K562 (cell line): ENCODE data around the gene GAL.

Experiments used
- CEBPB ChIP-seq: fragments of 450-650 bp; IDR thresholded peaks from 2 replicates; pipeline ENCODE4 v1.6.1; 2016; ENCODE audit warnings: missing genetic modification characterization, missing compliant biosample characterization
- EZH2 ChIP-seq: IDR thresholded peaks from 2 replicates; pipeline ENCODE4 v1.6.1; 2012; ENCODE audit warnings: low read depth, mild to moderate bottlenecking, inconsistent platforms, low read length, borderline replicate concordance
- FOXM1 ChIP-seq, 2 experiments: fragments of 450-650 bp in 1 of 2; sonication (generic) in 1 of 2; formaldehyde crosslinking in 1 of 2; IDR thresholded peaks; 2 replicates each; pipeline versions ENCODE4 v1.6.1 to v1.9.0; 2017 to 2022; ENCODE audit warnings: low read depth in 2 of 2, mild to moderate bottlenecking in 2 of 2, missing genetic modification reagents in 1 of 2, moderate library complexity in 1 of 2
- NR3C1 ChIP-seq: sonication (generic); formaldehyde crosslinking; IDR thresholded peaks from 2 replicates; pipeline ENCODE4 v1.8.1; 2022; ENCODE audit warnings: missing genetic modification reagents
- SMARCC2 ChIP-seq: fragments of 450-650 bp; IDR thresholded peaks from 2 replicates; pipeline ENCODE4 v1.6.1; 2017; ENCODE audit warnings: antibody characterized with exemption, moderate library complexity, mild to moderate bottlenecking, low read depth
- SP1 ChIP-seq: sonication (generic); formaldehyde crosslinking; IDR thresholded peaks from 2 replicates; pipeline ENCODE4 v1.8.1; 2022; ENCODE audit warnings: mild to moderate bottlenecking, missing genetic modification reagents
- TF ChIP-seq, protein P1 (sequence below): sonication (generic); formaldehyde crosslinking; IDR thresholded peaks from 2 replicates; pipeline ENCODE4 v1.8.0; 2022; ENCODE audit warnings: mild to moderate bottlenecking, missing genetic modification reagents
- TF ChIP-seq, protein P2 (sequence below): sonication (generic); formaldehyde crosslinking; IDR thresholded peaks from 2 replicates; pipeline ENCODE4 v1.8.0; 2022; ENCODE audit warnings: missing genetic modification reagents, mild to moderate bottlenecking, borderline replicate concordance
- TF ChIP-seq, protein P3 (sequence below), 3 experiments: IDR thresholded peaks in 2 of 3; conservative IDR thresholded peaks in 1 of 3; 2 replicates each; pipeline ENCODE4 v1.5.1; 2011 to 2012; ENCODE audit warnings: low read length in 3 of 3, mild to moderate bottlenecking in 3 of 3, control low read depth in 2 of 3, improper control_type of control experiment in 1 of 3, inconsistent platforms in 1 of 3, low read depth in 1 of 3, mixed read lengths in 1 of 3, moderate library complexity in 1 of 3; ENCODE audit not compliant: insufficient read depth in 2 of 3

GRCh38 chr11:68721075-68721474 is 36.7 kb downstream of the GAL start:
- TF ChIP-seq, protein P1, sequence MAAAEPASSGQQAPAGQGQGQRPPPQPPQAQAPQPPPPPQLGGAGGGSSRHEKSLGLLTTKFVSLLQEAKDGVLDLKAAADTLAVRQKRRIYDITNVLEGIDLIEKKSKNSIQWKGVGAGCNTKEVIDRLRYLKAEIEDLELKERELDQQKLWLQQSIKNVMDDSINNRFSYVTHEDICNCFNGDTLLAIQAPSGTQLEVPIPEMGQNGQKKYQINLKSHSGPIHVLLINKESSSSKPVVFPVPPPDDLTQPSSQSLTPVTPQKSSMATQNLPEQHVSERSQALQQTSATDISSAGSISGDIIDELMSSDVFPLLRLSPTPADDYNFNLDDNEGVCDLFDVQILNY: no peak
- no peak for TF ChIP-seq NR3C1 (CRISPR knock-in tag)
- TF ChIP-seq, protein P2, sequence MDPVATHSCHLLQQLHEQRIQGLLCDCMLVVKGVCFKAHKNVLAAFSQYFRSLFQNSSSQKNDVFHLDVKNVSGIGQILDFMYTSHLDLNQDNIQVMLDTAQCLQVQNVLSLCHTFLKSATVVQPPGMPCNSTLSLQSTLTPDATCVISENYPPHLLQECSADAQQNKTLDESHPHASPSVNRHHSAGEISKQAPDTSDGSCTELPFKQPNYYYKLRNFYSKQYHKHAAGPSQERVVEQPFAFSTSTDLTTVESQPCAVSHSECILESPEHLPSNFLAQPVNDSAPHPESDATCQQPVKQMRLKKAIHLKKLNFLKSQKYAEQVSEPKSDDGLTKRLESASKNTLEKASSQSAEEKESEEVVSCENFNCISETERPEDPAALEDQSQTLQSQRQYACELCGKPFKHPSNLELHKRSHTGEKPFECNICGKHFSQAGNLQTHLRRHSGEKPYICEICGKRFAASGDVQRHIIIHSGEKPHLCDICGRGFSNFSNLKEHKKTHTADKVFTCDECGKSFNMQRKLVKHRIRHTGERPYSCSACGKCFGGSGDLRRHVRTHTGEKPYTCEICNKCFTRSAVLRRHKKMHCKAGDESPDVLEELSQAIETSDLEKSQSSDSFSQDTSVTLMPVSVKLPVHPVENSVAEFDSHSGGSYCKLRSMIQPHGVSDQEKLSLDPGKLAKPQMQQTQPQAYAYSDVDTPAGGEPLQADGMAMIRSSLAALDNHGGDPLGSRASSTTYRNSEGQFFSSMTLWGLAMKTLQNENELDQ (CRISPR knock-in tag): no peak
- no peak for TF ChIP-seq FOXM1 (IDR thresholded peaks at IDR 0.05; ENCODE audit: low read depth)
- TF ChIP-seq FOXM1 (CRISPR knock-in tag; IDR thresholded peaks at IDR 0.05; ENCODE audit: low read depth): no peak
- TF ChIP-seq SMARCC2: no peak
- no peak for TF ChIP-seq SP1 (CRISPR knock-in tag)
- no peak for TF ChIP-seq CEBPB (tag)
- TF ChIP-seq, protein P3, sequence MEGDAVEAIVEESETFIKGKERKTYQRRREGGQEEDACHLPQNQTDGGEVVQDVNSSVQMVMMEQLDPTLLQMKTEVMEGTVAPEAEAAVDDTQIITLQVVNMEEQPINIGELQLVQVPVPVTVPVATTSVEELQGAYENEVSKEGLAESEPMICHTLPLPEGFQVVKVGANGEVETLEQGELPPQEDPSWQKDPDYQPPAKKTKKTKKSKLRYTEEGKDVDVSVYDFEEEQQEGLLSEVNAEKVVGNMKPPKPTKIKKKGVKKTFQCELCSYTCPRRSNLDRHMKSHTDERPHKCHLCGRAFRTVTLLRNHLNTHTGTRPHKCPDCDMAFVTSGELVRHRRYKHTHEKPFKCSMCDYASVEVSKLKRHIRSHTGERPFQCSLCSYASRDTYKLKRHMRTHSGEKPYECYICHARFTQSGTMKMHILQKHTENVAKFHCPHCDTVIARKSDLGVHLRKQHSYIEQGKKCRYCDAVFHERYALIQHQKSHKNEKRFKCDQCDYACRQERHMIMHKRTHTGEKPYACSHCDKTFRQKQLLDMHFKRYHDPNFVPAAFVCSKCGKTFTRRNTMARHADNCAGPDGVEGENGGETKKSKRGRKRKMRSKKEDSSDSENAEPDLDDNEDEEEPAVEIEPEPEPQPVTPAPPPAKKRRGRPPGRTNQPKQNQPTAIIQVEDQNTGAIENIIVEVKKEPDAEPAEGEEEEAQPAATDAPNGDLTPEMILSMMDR (IDR thresholded peaks at IDR 0.05 in 2 of 3, conservative IDR thresholded peaks at IDR 0.05 in 1 of 3; ENCODE audit: insufficient read depth in 2 of 3, low read depth in 1 of 3, low read length in 3 of 3): no peak
- no peak for TF ChIP-seq EZH2
